Fibroblast of peridontal ligament (primary cell): Measurements from ENCODE around the gene ASTN2.
"Not testable (repeated sequence)": the region's sequence is repeated elsewhere in the genome, so short reads cannot be mapped to it uniquely, and the experiment has no call there.

ENCODE experiments used
- DNase-seq: peaks from one replicate; pipeline ENCODE4 v3.0.0-alpha.2; 2010; ENCODE audit errors: extremely low read depth

ASTN2 gene

DNA sequence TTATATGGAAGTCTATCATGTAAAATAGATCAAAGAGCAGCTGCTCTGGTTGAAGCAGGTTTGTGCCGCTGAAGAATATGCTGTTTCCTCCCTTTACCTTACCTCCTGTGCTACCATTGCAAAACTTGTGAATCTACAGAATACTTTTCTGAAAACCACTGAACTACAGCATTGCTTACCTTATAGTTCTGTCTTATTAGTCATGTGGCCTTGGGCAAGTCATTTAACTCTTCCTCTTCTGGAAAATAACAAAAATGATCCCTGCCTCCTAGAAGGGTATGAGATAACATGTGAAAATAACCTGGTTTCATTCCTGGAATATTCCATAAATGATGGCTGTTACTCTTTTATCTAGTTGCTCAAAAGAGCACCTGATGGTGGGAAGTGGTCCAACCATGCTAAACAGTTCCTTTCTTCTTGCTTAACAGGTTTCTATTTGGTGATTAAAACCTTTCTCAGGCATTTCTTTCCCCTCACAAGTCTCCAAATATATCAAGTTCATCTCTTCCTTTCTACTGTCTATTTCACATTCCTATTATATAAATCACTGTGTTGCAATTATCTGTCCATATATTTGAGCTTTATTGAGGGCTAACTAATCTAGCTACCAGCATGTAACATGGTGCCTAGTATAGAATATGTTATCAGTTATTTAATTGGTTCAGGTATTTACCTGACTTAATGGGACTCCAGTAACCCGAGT, 712.8 kb downstream of the ASTN2 start:
- no peak for DNase-seq

DNA sequence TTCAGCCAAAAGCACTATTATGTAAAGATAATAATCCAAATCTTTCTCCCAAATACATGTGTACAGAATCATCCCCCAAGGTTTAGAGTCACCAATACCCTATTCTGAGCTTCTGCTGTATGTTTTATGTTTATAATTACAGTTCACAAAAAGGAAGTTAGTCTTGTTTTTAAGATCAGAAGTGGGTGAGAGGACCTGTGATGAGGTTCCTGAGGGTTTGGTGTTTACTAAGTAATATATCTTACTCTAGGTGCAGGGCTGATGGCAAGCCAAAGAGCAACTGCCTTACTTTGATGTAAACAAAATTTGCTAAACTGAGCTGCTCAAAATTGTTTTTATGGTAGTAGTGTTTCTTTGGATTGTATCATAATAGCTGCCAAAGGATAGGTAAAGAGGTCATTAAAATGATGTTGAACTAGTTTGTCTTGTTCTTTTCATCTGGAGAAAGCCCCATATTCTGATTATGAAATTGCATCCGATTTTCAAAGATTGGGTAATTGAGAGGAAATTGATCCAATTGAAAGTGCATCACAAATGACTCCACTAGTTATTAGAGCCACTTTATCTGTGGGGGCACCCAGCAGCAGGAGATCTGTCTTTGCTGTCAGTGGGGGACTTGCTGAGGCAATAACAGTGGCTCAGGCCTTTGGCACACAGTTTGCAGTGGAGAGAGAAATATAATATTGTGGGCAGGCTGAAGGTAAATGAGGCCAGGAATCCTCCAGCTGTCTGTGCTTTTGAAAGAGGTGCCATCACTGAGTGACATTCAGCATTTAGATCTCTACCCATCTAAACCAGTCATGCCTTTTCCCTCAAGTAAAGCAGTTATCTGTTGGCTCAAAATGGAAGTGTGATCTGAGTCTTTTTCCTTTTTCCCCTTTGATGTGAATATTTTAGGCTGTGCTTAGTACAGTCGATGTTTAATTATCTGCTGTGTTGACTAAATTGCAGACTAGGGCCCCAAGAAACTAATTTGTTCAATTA, 713.7 kb downstream of the ASTN2 start:
- DNase-seq = no peak

DNA sequence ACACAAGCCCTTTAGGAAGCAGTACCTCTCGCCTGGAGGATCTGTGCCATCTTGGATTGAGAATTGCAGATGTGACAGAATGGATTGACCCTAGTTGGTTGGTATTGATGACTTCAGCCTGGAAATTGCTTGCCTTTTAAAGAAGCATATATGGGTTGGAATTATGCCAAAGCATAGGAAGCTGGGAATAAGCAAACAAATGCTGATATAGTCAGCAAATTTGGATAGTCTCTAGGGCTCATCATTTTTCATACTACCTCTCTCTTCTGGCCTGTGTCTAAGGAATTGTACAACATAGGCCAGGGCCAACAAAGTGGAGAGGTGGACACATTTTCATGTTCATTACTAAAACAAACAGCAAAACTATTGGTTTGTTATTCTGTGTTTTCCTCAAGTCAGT, 714.6 kb downstream of the ASTN2 start:
- no peak for DNase-seq

DNA sequence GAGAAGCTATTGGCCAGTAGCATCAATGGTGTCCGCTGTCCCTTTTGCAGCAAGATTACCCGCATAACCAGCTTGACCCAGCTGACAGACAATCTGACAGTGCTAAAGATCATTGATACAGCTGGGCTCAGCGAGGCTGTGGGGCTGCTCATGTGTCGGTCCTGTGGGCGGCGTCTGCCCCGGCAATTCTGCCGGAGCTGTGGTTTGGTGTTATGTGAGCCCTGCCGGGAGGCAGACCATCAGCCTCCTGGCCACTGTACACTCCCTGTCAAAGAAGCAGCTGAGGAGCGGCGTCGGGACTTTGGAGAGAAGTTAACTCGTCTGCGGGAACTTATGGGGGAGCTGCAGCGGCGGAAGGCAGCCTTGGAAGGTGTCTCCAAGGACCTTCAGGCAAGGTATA, 717.0 kb downstream of the ASTN2 start:
- DNase-seq = no peak

DNA sequence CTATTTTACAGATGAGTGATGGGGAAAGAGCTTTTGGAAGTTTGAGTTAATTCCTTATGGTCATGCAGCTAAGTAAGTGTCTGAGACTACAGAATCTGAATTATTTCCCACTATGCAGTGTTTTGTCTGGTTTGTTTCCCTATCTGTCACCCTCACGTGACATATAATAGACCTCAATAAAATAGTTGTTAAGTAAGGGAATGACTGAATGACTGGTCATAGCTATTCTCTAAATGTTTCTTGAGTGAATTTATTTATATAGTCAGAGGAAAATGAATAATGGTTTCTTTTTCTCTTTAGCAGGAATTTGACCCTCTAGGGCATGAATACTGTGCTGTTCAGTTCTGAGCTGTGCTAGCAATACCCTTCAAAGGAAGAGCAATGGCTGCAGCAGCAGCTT, 717.5 kb downstream of the ASTN2 start:
- DNase-seq = peak; percentile 53

GRCh38 chr9:116695438-116695837, 719.4 kb downstream of the ASTN2 start:
- DNase-seq = no peak

DNA sequence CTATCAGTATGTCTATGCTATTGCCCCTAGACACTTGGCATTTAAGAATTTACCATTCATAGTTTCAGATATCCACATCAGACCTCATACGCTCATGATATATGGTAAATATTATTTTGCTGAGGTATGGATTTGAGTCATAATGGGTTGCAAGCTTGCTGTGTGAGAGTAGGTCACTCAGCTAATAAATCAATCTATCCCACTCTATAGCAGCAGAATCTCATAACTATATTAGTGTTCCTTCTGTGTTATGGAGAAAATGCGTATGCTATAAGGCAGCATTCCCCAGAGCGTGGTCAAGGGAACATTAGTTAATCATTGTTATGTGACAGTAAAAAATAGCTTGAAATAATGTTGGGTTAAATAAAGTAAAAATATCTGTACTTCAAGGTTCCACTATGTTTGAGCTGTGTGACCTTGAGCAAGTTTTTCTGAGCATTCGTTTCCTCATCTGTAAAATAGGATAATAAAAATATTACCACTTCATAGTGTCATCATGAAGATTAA, 720.0 kb downstream of the ASTN2 start:
- DNase-seq = no peak

GRCh38 chr9:116693233-116693731, 721.6 kb downstream of the ASTN2 start:
- no peak for DNase-seq

DNA sequence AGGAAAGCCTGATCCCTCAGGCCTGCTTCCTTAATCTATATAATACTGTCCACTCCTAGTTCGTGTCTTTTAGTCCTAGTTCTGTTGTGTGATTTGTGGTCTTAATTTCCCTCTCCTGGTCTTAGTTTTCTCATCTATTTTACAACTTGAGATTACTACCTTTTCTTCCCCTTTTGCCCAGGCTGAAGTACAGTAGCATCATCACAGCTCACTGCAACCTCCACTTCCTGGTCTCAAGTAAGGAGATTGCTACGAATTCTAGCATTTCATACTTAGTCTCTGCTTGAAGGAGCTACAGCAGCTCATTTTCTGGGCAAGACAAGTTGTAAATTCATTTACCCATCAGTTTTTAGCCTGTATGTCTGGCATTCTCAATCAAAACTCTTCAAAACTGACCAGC, 722.2 kb downstream of the ASTN2 start:
- DNase-seq = no peak

GRCh38 chr9:116691607-116692006, 723.2 kb downstream of the ASTN2 start:
- no peak for DNase-seq

- DNase-seq = not testable (repeated sequence)
Observed at GRCh38 chr9:116690805-116691204, 724.1 kb downstream of the ASTN2 start.

- DNase-seq = no peak
Observed at GRCh38 chr9:116689486-116690032, 725.3 kb downstream of the ASTN2 start.

DNA sequence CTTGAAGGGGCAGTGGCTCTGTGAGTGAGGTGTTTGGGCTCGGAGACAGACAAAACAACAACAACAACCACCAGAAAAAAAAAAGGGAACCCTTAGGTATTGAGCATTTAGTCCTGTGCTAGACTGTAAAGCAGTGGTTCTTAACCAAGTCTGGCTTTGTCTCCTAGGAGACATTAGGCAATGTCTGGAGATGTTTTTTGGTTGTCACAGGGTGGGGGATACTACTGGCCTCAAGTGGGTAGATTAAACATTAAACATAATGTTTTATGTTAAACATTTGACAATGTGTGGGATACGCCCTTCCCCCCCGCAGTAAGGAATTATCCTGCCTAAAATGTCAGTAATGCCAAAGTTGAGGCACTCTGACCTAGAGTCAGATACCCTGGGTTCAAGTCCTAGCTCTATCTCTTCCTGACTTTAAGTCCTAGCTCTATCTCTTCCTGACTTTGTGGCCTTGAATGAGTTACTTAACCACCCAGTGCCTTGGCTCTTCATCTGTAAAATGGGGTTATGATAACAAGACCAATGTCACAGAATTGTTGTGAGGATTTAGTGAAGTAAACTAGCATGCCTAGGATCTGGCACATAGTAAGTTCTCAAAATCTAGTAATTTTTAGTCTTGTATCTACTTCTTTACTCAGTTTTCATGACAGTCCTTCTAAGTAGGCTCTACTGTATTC, 725.9 kb downstream of the ASTN2 start:
- no peak for DNase-seq

GRCh38 chr9:116687754-116688135, 727.1 kb downstream of the ASTN2 start:
- no peak for DNase-seq

DNA sequence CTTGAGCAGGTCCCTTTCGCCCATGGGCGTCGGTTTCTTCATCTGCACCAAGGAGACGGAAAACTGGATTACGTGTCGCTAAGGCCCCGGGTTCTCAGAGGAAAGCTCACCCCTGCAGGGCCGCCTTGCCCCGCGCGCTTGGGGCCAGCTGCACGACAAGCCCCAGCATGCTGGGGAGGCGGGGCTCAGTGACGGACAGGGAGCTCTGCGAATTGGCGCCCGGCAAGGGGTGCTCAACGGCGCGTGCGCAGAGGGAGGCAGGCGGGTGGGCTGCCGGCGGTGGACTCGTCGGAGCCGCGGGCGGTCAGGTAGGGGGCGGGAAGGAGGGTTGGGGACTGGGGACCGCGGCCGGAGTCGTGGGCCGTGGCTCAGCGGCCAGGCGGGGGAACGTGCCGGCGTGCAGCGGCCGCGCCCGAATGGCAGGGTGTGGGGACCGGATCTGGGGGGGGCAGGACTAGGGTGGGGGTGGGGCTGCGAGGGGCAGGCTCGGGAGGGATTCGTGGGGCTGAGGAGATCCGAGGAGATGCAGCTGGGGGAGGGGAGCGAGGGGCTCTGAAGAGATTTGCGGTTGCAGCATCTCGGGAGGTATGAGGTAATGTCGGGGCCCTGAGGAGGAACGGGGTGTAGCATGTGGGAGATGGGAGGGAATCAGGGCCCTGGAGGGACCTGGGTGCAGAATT, 727.6 kb downstream of the ASTN2 start, which contains the start of gene TRIM32:
TSS of gene TRIM32 (plus strand) at position 232 of the 680 bp plus-strand sequence. CDS start 10,438 bp downstream, outside the sequence.
- peak; percentile 78 for DNase-seq

DNA sequence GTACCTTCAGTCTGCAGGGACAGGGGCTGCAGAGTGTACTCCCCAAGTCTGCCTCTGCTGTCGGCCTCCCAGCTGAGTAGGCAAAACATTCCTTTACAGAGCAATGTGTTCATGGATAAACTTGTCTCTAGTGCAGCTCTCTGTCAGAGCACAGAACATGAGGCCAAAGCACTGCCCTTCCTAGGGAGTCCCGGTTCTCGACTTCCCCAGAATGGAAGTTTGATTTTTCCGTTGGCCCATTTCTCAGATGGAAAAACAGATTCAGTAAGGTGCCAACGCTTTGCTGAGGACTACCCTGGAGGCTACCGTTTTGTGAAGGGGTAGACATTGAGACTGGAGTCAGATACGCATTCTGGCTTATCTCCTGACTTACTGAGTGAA, 728.2 kb downstream of the ASTN2 start:
- DNase-seq = no peak

DNA sequence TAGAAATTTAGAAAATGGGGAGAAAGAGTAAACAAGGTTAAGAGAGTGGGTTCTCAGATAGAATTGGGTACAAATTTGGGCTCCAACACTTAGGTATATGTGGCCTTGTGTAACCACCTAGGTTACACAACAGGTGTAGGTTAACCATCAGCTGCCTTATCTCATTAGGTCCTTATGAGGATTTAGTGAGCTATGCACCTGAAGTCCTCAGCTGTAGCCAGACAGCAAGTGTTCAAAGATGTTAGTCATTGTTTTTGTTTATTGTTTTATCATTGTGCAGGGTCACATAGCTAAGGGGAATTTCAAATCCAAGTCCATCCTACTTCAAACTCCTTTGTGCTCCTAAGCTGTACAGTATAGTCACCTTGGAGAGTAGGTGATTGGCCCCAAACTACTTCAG, 728.7 kb downstream of the ASTN2 start:
- no peak for DNase-seq

DNA sequence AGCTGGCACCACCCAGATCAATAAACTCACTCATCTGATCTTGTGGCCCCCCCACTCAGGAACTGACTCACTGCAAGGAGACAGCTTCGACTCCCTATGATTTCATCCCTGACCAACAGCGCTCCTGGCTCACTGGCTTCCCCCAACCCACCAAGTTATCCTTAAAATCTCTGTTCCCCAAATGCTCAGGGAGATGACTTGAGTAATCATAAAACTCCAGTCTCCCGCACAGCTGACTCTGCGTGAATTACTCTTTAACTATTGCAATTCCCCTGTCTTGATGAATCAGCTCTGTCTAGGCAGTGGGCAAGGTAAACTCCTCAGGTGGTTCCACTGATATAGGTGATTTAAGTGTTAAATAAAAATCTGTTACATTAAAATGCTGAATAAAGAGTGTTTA, 729.7 kb downstream of the ASTN2 start:
- DNase-seq = no peak

- no peak for DNase-seq
Observed at GRCh38 chr9:116683535-116683934, 731.3 kb downstream of the ASTN2 start.

DNA sequence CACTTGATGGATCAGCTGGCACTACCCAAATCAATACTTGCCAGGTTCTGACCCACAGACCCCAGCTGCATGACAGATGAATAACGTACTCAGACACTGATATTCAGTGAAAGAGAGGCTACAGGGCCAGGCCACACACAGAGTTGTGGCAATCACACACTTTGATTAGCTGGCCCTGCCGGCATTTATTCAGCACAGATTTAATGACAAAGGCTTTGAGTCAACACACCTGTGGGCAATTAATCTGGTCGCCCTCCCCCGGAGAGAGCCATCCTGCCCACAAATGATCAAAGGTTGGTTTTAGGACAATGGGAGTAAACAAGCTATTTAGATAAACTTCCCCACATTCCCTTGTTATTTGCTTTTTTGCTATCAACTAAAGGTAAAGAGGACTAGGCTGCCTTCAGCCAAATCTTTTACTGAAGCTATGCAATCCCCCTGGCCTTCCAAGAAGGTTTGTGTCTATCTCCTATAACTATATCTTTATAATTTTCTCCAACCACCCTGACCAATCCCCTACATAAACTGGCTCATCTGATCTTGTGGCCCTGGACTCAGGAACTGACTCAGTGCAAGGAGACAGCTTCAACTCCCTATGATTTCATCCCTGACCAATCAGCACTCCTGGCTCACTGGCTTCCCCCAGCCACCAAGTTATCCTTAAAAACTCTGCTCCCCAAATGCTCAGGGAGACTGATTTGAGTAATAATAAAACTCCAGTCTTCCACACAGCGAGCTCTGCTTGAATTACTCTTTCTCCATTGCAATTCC, 740.5 kb downstream of the ASTN2 start:
- no peak for DNase-seq
